Neural cell (in vitro differentiated cells): ENCODE data around the gene KMT2B. TPM values are rescaled to one million over a fixed set of nuclear protein-coding genes. Genes with fewer than 3 reads are reported as not detected.

Experiments used
- H2AFZ ChIP-seq: fragments of 200-600, 300-800 bp; sonication (generic), shearing (Covaris generic); 2 replicates; pipeline ENCODE4 v1.6.0; 2014; ENCODE audit warnings: low read depth, mild to moderate bottlenecking, antibody characterized with exemption, low read length, moderate library complexity
- H3F3A ChIP-seq: fragments of 200-600 bp; shearing (Covaris generic); 2 replicates; pipeline ENCODE4 v1.6.1; 2016; ENCODE audit warnings: mild to moderate bottlenecking, moderate library complexity, mixed read lengths, antibody characterized with exemption, low read length; ENCODE audit not compliant: insufficient read depth, poor library complexity, severe bottlenecking
- H3K27ac ChIP-seq: fragments of 200-600, 300-800 bp; sonication (generic), shearing (Covaris generic); 2 replicates; pipeline ENCODE4 v1.5.1; 2014; ENCODE audit warnings: mild to moderate bottlenecking, low read length, moderate library complexity
- H3K27me3 ChIP-seq: fragments of 300-800, 200-600 bp; sonication (generic), shearing (Covaris generic); 2 replicates; pipeline ENCODE4 v1.6.0; 2014; ENCODE audit warnings: mild to moderate bottlenecking, low read depth, low read length, moderate library complexity; ENCODE audit not compliant: insufficient read depth
- H3K36me3 ChIP-seq: fragments of 300-800, 200-600 bp; sonication (generic), shearing (Covaris generic); 2 replicates; pipeline ENCODE4 v1.5.1; 2014; ENCODE audit warnings: mild to moderate bottlenecking, antibody characterized with exemption, low read length, moderate library complexity; ENCODE audit not compliant: insufficient read depth
- H3K4me2 ChIP-seq: fragments of 300-800, 200-600 bp; sonication (generic), shearing (Covaris generic); 2 replicates; pipeline ENCODE4 v1.6.0; 2014; ENCODE audit warnings: mild to moderate bottlenecking, low read length
- H3K4me3 ChIP-seq: fragments of 300-800, 200-600 bp; sonication (generic), shearing (Covaris generic); 2 replicates; pipeline ENCODE4 v1.5.1; 2014; ENCODE audit warnings: mild to moderate bottlenecking, low read length, moderate library complexity
- H3K79me2 ChIP-seq: fragments of 200-600 bp; shearing (Covaris generic); replicated peaks from 2 replicates; pipeline ENCODE4 v1.6.0; 2014; ENCODE audit warnings: mild to moderate bottlenecking, low read length, moderate library complexity; ENCODE audit not compliant: insufficient read depth
- H3K9ac ChIP-seq: fragments of 300-800, 200-600 bp; sonication (generic), shearing (Covaris generic); 2 replicates; pipeline ENCODE4 v1.6.1; 2016; ENCODE audit warnings: mild to moderate bottlenecking, low read length, mixed read lengths
- H3K9me2 ChIP-seq: fragments of 200-600 bp; shearing (Covaris generic); 2 replicates; pipeline ENCODE4 v1.6.1; 2016; ENCODE audit warnings: mild to moderate bottlenecking, low read length, mixed read lengths; ENCODE audit not compliant: insufficient read depth
- H3K9me3 ChIP-seq: fragments of 200-600, 300-800 bp; sonication (generic), shearing (Covaris generic); 2 replicates; pipeline ENCODE4 v1.6.1; 2016; ENCODE audit warnings: mild to moderate bottlenecking, mixed run types, low read length, moderate library complexity, mixed read lengths
- H4K20me1 ChIP-seq: fragments of 200-600 bp; shearing (Covaris generic); 2 replicates; pipeline ENCODE4 v1.6.1; 2016; ENCODE audit warnings: mild to moderate bottlenecking, mixed run types; ENCODE audit not compliant: insufficient read depth
- CTCF ChIP-seq: fragments of 450-650 bp; IDR thresholded peaks from 2 replicates; pipeline ENCODE4 v1.5.1; 2014; ENCODE audit warnings: antibody characterized with exemption, mild to moderate bottlenecking, moderate library complexity; ENCODE audit not compliant: poor library complexity, severe bottlenecking
- EP300 ChIP-seq: fragments of 450-650 bp; conservative IDR thresholded peaks from 2 replicates; pipeline ENCODE4 v1.6.1; 2014; ENCODE audit warnings: antibody characterized with exemption, mild to moderate bottlenecking, moderate library complexity; ENCODE audit not compliant: poor library complexity, severe bottlenecking
- EZH2 ChIP-seq: fragments of 200-600, 300-800 bp; shearing (Covaris generic), sonication (generic); IDR thresholded peaks from 2 replicates; pipeline ENCODE4 v1.6.1; 2014; ENCODE audit warnings: antibody characterized with exemption, low read length, borderline replicate concordance, mild to moderate bottlenecking; ENCODE audit not compliant: insufficient read depth, poor library complexity, severe bottlenecking
- MXI1 ChIP-seq: fragments of 450-650 bp; conservative IDR thresholded peaks from 2 replicates; pipeline ENCODE4 v1.6.1; 2014; ENCODE audit warnings: antibody characterized with exemption, mild to moderate bottlenecking; ENCODE audit not compliant: poor library complexity, severe bottlenecking
- POLR2AphosphoS5 ChIP-seq: IDR thresholded peaks from 2 replicates; pipeline ENCODE4 v1.6.1; 2012
- RAD21 ChIP-seq: fragments of 450-650 bp; conservative IDR thresholded peaks from 2 replicates; pipeline ENCODE4 v1.6.1; 2014; ENCODE audit warnings: antibody characterized with exemption, mild to moderate bottlenecking, moderate library complexity
- SMC3 ChIP-seq: fragments of 450-650 bp; conservative IDR thresholded peaks from 2 replicates; pipeline ENCODE4 v1.6.1; 2014; ENCODE audit warnings: antibody characterized with exemption, mild to moderate bottlenecking, moderate library complexity; ENCODE audit not compliant: poor library complexity
- TAF1 ChIP-seq: IDR thresholded peaks from 2 replicates; pipeline ENCODE4 v1.6.1; 2012; ENCODE audit warnings: low read depth
- polyA plus RNA-seq: library from polyadenylated mRNA; depleted of rRNA; stranded (reverse); fragments of >200 nt; gene quantifications from 2 replicates; pipeline ENCODE4 v1.2.3, GENCODE V29; 2014
- TF ChIP-seq, protein P1 (sequence below): IDR thresholded peaks from 2 replicates; pipeline ENCODE4 v1.6.1; 2012; ENCODE audit warnings: borderline replicate concordance

The KMT2B gene
- polyA plus RNA-seq, 1 donor from 2014 or later = 15.8 TPM

DNA sequence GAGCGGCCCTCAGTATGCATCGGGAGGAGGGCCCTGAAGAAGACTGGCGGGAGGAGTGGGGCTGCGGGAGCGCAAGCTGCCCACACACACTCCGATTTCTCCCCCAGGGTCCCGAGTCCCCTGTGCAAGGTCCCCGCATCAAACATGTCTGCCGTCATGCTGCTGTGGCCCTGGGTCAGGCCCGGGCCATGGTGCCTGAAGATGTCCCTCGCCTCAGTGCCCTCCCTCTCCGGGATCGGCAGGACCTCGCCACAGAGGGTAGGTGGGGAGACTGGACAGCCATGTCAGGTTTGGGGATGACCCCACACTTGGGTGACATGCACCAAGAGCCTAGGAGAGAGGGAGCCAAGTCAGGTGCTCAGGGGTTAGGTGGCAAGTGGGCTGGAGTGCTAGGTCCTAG, 4.7 kb downstream of the KMT2B start:
- H3K9me2 ChIP-seq = no peaks in the 10 kb centered on the region
- no peaks in the 10 kb centered on the region for H3K36me3 ChIP-seq
- no peaks in the 10 kb centered on the region for H3K9me3 ChIP-seq
- H3K79me2 ChIP-seq = peaks cover 22% of the 10 kb centered on the region
- H3K4me3 ChIP-seq = no peak overlapping the region
- no peak for TF ChIP-seq SMC3
- TF ChIP-seq, protein P1, sequence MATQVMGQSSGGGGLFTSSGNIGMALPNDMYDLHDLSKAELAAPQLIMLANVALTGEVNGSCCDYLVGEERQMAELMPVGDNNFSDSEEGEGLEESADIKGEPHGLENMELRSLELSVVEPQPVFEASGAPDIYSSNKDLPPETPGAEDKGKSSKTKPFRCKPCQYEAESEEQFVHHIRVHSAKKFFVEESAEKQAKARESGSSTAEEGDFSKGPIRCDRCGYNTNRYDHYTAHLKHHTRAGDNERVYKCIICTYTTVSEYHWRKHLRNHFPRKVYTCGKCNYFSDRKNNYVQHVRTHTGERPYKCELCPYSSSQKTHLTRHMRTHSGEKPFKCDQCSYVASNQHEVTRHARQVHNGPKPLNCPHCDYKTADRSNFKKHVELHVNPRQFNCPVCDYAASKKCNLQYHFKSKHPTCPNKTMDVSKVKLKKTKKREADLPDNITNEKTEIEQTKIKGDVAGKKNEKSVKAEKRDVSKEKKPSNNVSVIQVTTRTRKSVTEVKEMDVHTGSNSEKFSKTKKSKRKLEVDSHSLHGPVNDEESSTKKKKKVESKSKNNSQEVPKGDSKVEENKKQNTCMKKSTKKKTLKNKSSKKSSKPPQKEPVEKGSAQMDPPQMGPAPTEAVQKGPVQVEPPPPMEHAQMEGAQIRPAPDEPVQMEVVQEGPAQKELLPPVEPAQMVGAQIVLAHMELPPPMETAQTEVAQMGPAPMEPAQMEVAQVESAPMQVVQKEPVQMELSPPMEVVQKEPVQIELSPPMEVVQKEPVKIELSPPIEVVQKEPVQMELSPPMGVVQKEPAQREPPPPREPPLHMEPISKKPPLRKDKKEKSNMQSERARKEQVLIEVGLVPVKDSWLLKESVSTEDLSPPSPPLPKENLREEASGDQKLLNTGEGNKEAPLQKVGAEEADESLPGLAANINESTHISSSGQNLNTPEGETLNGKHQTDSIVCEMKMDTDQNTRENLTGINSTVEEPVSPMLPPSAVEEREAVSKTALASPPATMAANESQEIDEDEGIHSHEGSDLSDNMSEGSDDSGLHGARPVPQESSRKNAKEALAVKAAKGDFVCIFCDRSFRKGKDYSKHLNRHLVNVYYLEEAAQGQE = no peak
- TF ChIP-seq RAD21 = no peak
- TF ChIP-seq EP300 = no peak
- no peak for TF ChIP-seq EZH2
- no peak for TF ChIP-seq MXI1
- TF ChIP-seq CTCF = no peak
- TF ChIP-seq POLR2AphosphoS5 = no peak
- TF ChIP-seq TAF1 = no peak
- no peaks in the 10 kb centered on the region for H4K20me1 ChIP-seq
- H3K27ac ChIP-seq = no peak overlapping the region
- no peak overlapping the region for H3K9ac ChIP-seq
- H3K4me2 ChIP-seq = no peak overlapping the region
- H3K27me3 ChIP-seq = no peaks in the 10 kb centered on the region
- no peaks in the 10 kb centered on the region for H3F3A ChIP-seq
- no peak overlapping the region for H2AFZ ChIP-seq

DNA sequence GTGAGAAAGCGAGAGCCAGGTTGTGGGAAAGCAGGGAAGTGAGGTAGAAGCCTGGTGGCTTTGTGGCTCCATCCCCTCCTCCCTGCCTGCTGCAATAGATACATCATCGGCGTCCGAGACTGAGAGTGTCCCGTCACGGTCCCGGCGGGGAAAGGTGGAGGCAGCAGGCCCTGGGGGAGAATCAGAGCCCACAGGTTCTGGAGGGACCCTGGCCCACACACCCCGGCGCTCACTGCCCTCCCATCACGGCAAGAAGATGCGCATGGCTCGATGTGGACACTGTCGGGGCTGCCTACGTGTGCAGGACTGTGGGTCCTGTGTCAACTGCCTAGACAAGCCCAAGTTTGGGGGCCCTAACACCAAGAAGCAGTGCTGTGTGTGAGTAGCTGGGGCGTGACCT, 5.1 kb downstream of the KMT2B start:
- Histone ChIP-seq H4K20me1 (no peaks in the 10 kb centered on the region), H3K4me2 (no peak overlapping the region), H3K79me2 (peaks cover 22% of the 10 kb centered on the region), H3K9me2 (no peaks in the 10 kb centered on the region), H2AFZ (no peak overlapping the region), H3K27me3 (no peaks in the 10 kb centered on the region), H3K27ac (no peak overlapping the region), H3F3A (no peaks in the 10 kb centered on the region), H3K36me3 (no peaks in the 10 kb centered on the region), H3K9me3 (no peaks in the 10 kb centered on the region), H3K4me3 (no peak overlapping the region), H3K9ac (no peak overlapping the region)
- no peak for TF ChIP-seq MXI1
- no peak for TF ChIP-seq EZH2
- TF ChIP-seq EP300 = no peak
- no peak for TF ChIP-seq SMC3
- TF ChIP-seq, protein P1 = no peak
- no peak for TF ChIP-seq TAF1
- TF ChIP-seq RAD21 = no peak
- TF ChIP-seq CTCF = no peak
- no peak for TF ChIP-seq POLR2AphosphoS5
